ENCODE results near the gene MYL6B. TPM values are rescaled to one million over a fixed set of nuclear protein-coding genes. Genes with fewer than 3 reads are reported as not detected.
A peak's percentile ranks its signal among the peaks of the same experiment; 100 is the strongest.

MYL6B gene
- total and polyA plus RNA-seq, 2 of the 4 experiments (the other 2 are of a cell fraction) = 78.3 to 112 TPM

DNA sequence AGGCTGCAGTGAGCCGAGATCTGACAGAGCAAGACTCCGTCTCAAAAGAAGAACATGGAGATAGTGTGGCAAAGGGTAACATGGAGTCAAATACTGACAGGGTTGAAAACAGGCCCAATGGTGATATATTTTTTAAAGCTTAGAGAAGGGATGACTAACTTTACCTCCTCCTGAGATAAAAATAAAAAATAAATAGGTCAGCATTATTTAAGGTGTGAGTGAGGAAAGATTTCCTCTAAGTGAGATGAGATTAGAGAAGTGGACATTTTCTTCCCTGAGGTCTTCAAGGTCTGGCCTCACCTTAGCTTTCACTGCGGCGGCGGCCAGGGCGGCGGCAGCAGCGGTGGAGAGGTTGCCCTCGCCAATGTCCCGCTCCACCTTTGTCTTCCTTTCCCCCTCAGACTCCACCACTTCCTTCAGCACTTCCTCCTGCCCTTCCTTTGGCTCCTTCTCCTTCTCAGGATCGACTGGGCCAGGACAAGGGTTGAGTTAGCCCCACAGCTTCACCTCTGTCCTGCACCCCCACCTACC is 16.9 kb downstream of the MYL6B start:
- Histone ChIP-seq H3K36me3 (ENCODE audit: control insufficient read depth, insufficient read depth, low read length) (peaks cover 77% of the 10 kb centered on the region), H3K79me1 (ENCODE audit: low read depth in 1 of 2, low read length in 2 of 2) (peaks cover 3 to 13% of the 10 kb centered on the region in 2 experiments), H2AK5ac (ENCODE audit: low read depth, low read length) (no peak overlapping the region), H3K9me3 (ENCODE audit: control insufficient read depth, insufficient read depth, low read length) (no peaks in the 10 kb centered on the region), H3K4ac (ENCODE audit: low read depth, low read length) (no peak overlapping the region), H4K20me1 (ENCODE audit: insufficient read depth, low read length) (peaks cover 9% of the 10 kb centered on the region), H3K23ac (ENCODE audit: low read depth, low read length) (no peak overlapping the region), H3K4me1 (ENCODE audit: control insufficient read depth, insufficient read depth, low read length) (no peaks in the 10 kb centered on the region), H4K5ac (ENCODE audit: low read depth, low read length) (no peak overlapping the region), H3K14ac (replicated peaks; ENCODE audit: low read depth, low read length) (no peak overlapping the region), H2BK20ac (ENCODE audit: low read depth, low read length) (no peak overlapping the region), H3K9me1 (ENCODE audit: insufficient read depth, low read length) (no peaks in the 10 kb centered on the region; the same call in 1 of the 2 replicates), H3K4me3 (ENCODE audit: insufficient read depth, low read depth, low read length) (no peak overlapping the region), H4K8ac (ENCODE audit: low read depth in 2 of 2, low read length in 2 of 2) (no peak overlapping the region), H3K4me2 (ENCODE audit: low read depth, low read length) (no peak overlapping the region), H2BK15ac (ENCODE audit: low read depth, low read length) (no peak overlapping the region), H2AFZ (replicated peaks; ENCODE audit: low read length, poor library complexity) (no peak overlapping the region), H3K56ac (ENCODE audit: extremely low read depth, insufficient read depth, low read length) (no peak overlapping the region), H2AK9ac (replicated peaks; ENCODE audit: low read depth, low read length, poor library complexity) (no peak overlapping the region), H3K9ac (ENCODE audit: low read depth, low read length) (no peak overlapping the region), H4K91ac (ENCODE audit: insufficient read depth, low read depth, low read length) (no peak overlapping the region), H2BK5ac (ENCODE audit: low read depth, low read length, poor library complexity, severe bottlenecking) (no peak overlapping the region), H3K27me3 (ENCODE audit: control insufficient read depth, insufficient read depth, low read length) (no peaks in the 10 kb centered on the region), H3K18ac (ENCODE audit: low read depth, low read length) (no peak overlapping the region), H3K27ac (ENCODE audit: insufficient read depth, low read length) (no peak overlapping the region), H2BK120ac (ENCODE audit: low read depth, low read length) (no peak overlapping the region)
- TF ChIP-seq, protein P1, sequence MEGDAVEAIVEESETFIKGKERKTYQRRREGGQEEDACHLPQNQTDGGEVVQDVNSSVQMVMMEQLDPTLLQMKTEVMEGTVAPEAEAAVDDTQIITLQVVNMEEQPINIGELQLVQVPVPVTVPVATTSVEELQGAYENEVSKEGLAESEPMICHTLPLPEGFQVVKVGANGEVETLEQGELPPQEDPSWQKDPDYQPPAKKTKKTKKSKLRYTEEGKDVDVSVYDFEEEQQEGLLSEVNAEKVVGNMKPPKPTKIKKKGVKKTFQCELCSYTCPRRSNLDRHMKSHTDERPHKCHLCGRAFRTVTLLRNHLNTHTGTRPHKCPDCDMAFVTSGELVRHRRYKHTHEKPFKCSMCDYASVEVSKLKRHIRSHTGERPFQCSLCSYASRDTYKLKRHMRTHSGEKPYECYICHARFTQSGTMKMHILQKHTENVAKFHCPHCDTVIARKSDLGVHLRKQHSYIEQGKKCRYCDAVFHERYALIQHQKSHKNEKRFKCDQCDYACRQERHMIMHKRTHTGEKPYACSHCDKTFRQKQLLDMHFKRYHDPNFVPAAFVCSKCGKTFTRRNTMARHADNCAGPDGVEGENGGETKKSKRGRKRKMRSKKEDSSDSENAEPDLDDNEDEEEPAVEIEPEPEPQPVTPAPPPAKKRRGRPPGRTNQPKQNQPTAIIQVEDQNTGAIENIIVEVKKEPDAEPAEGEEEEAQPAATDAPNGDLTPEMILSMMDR (conservative IDR thresholded peaks at IDR 0.05; ENCODE audit: low read depth, low read length) = no peak
- TF ChIP-seq POLR2A (IDR thresholded peaks at IDR 0.05; ENCODE audit: low read depth, low read length) (no peak), RFX5 (IDR thresholded peaks at IDR 0.05; ENCODE audit: low read depth, low read length) (no peak), MAFK (IDR thresholded peaks at IDR 0.05; ENCODE audit: low read depth, low read length) (peak; percentile 67), CEBPB (IDR thresholded peaks at IDR 0.05; ENCODE audit: low read depth, low read length) (no peak), CHD1 (IDR thresholded peaks at IDR 0.05; ENCODE audit: low read depth, low read length) (no peak), NFE2L2 (IDR thresholded peaks at IDR 0.05; ENCODE audit: low read depth, low read length) (no peak)
- dilution Hi-C loops (cut with HindIII; ENCODE audit: low sequenced_read_pairs, unreplicated experiment) = no loop called here
- in situ Hi-C loops (cut with MboI; ENCODE audit: low sequenced_read_pairs) = no loop called here
- whole genome bisulfite sequencing, 2 experiments (ENCODE audit: extremely low coverage in 2 of 2, insufficient read length in 1 of 2) = 89% methylated on average over 8 of the region's 11 CpGs; no CpG with 5 or more reads in 1 of the 2 experiments
- ChIA-PET POLR2A (ENCODE audit: unreplicated experiment) (interaction anchor here (0.6 to 0.8 kb wide), 2 partner anchors 8 to 32 kb away, joined by 3 read pairs; no protein-coding TSS in a partner anchor), CTCF (no interaction called here)
- ATAC-seq (ENCODE audit: low read depth) = no peak
- no peak for DNase-seq
- no TSS peak for BruUV-seq (replicated peaks)
- intact Hi-C loops (cut with micrococcal nuclease) = no loop called here

Data from IMR-90 (cell line).